A673 (cell line): Measurements from ENCODE around the gene LTBP2.

Source experiments
- CTCF ChIP-seq: fragments of 300-800, 200-600 bp; sonication (generic); conservative IDR thresholded peaks from 2 replicates; pipeline ENCODE4 v1.5.1; 2017; ENCODE audit warnings: low read depth, mild to moderate bottlenecking, antibody characterized with exemption, low read length, moderate library complexity, mixed read lengths
- EZH2 ChIP-seq: fragments of 200-600 bp; sonication (generic); IDR thresholded peaks from 2 replicates; pipeline ENCODE4 v1.6.1; 2017; ENCODE audit warnings: borderline replicate concordance, low read depth, mild to moderate bottlenecking, mixed read lengths, antibody characterized with exemption, low read length; ENCODE audit not compliant: poor library complexity, severe bottlenecking

- TF ChIP-seq CTCF (no peak), EZH2 (no peak)
Observed at GRCh38 chr14:74521756-74522155, 90.3 kb downstream of the LTBP2 start.
